Activated gamma-delta T cell treated with anti-CD3 and anti-CD28 coated beads, Interleukin-2, amount 50 U/mL, for 16 hours (primary cell): Measurements from ENCODE around the gene OR1S1.
"Not testable (repeated sequence)": the region's sequence is repeated elsewhere in the genome, so short reads cannot be mapped to it uniquely, and the experiment has no call there.

Experiments used
- DNase-seq: peaks from one replicate; pipeline ENCODE4 v3.0.0-alpha.2; 2020; ENCODE audit warnings: low read depth

OR1S1 gene

DNA sequence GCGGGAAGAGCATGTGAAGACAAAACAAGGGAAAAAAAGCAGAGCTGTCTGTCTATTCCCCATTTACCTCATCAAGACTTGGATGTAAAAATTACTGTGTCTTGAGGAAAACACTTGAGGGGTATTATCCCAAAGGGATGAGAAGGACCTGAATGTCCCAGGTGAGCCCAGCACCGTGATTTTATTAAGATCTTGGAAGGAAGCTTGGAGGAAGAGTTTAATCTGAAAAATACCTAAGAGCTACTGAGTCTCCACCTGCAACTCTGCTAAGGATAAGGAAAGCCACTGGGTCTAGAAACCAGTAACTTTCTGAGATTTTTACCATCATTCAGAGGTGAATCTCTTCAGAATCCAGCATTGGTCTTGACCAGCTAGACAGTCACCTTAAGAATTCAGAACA, at the start of gene OR1S1:
Gene OR1S1, plus strand, starts transcription at position 301 of the 400 bp plus-strand sequence.
- not testable (repeated sequence) for DNase-seq

DNA sequence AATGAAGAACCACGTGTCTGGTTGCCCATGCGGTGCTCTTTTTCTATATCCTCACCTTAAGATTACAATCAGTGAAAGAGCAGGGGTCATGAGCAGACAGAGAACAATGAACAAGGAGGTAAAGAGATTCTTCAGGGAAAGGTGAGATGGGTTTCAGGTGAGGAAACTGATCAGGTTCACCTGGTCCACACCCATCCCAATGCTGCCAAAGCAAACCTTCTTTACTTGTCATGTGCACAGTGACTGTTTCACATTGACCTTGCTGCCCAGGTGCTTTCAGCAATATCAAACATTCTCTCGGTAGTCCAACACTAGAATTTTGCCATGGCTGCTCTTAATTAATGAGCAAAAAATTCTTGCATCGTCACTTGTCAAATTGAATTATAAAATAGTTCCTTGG, 48.1 kb upstream of the OR1S1 start:
- no peak for DNase-seq

DNA sequence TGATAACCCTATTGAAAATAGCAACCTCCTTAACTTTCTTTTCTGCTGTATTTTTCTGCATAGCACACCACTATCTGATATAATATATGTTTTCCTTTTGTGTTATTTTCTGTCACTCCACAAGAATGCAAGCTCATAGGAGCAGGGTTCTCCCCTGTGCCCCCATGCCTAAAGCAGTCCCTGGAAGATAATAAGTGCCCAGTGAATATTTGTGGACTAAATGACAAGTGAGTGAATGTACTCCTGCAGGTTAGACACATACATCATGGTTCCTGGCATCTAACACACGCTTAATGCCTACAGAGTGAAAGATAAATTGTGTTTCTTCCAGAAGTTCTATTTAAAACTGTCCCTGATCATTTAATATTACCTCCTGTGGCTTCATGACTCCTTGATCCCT, 47.5 kb upstream of the OR1S1 start:
- no peak for DNase-seq

DNA sequence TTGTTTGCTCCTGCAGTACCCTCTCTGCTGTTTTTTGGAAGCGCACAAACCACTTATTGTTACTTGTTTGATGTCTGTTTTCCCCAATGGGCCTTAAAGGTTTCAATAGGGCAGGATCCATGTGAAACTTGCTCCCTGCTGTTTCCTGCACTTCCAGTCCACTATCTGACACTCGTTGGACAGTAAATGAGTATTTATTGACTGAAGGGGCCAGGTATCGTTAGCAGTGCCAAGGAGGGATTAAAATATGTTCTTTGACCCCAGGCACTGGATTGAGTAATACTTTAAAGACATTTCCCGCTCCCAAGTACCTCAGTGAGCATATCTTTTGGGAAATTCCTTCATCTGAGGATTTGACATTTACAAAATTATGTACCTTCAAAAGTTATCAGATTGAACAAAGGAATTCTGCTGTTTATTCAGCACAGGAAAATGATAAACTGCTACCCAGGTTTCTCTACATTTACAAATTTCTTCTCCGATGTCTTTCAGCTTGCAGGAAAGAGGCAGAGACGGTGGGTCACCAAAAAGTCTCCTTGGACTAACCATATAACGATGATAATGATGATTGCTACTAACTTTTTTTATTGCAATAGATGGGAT, 46.9 kb upstream of the OR1S1 start:
- no peak for DNase-seq

DNA sequence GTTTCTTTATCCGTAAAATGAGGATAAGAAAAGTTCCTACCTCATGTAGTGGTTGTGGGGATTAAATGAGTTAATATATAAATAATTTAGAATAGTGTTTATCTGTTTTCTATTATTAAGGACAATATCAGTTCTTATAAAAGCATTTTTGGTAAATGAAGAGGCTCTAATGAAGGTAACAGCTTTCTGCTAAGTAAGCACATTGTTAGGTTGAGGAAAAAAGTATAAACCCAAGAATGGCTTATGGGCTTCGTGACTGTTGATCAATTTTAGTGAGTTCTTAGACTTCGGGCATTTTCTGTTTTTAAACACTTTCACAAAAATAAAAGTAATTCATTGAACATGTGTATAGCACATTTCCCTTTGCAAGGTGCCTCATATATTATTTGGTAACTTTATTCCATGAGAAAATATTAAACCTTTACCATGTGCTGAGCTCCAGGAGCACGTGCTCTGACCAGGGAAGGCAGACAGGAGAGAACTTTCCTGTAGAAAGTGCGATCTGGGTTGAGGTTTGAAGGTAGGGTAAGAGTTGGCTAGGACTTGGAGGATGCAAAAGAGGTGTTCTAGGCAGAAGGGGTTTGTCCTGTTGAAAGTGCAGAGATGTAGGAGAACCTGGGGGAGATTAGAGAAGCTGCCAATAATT, 35.0 kb upstream of the OR1S1 start:
- no peak for DNase-seq

DNA sequence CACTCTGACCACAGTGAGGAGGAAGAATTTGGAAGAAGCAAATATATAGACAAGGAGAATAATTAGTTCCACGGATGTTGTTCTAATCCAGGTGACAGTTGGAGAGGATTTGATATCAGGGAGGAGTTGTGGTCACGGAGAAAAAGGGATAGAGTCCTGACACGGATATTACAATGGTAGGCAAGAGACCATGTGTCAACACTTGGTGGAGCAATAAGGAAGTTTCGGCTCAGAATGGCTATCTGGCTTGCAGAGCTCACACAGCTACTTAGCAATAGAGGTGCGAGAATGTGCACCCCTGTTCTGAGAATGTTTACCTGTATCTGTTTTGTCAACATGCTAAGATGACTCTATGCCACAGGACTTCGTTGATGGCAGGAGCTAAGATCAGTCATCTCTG, 34.1 kb upstream of the OR1S1 start:
- no peak for DNase-seq

DNA sequence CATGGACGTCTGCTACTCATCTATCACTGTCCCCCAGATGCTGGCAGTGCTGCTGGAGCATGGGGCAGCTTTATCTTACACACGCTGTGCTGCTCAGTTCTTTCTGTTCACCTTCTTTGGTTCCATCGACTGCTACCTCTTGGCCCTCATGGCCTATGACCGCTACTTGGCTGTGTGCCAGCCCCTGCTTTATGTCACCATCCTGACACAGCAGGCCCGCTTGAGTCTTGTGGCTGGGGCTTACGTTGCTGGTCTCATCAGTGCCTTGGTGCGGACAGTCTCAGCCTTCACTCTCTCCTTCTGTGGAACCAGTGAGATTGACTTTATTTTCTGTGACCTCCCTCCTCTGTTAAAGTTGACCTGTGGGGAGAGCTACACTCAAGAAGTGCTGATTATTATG, 32.9 kb upstream of the OR1S1 start:
- no peak for DNase-seq

DNA sequence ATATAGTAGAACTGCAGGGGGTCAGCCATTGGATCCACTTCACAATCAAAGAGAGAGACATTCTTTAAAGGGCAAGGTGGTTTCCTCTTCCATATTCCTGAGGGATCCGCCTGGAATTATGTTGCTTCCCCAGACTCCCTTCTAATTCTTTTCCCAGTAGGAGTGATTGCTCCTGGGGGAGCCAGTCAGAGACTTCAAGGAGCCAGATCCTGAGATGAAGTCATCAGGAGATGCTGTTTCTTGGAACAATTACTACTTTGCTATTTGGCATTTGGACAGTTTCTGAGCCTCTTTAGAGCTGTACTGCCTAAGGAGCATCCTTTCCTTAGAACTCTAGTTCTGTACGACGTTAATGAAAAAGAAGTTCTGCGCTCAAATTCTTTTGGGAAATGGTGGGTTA, 25.6 kb upstream of the OR1S1 start:
- no peak for DNase-seq

DNA sequence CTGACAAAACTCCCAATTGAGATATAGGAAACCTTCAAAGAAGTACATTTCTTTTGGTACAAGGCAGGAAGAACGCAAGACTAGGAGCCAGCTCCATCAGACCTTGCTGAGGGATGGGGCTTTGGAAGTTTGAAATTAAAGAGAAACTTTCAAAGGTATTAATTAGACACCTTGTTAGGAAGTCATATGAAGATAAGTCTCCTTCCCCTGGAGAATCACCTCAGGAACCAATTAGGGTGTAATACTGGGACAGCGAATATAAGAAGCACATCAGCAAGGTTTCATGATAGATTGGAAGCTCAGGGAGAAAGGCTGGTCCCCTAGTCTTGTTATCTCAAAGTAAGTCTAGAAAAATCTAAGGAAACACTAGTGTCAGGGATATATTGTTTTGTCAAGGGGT, 23.8 kb upstream of the OR1S1 start, which contains the start of gene OR9Q2:
Gene OR9Q2, plus strand, starts transcription at position 301 of the 400 bp plus-strand sequence. CDS start 1,421 bp downstream, outside the sequence.
- no peak for DNase-seq

DNA sequence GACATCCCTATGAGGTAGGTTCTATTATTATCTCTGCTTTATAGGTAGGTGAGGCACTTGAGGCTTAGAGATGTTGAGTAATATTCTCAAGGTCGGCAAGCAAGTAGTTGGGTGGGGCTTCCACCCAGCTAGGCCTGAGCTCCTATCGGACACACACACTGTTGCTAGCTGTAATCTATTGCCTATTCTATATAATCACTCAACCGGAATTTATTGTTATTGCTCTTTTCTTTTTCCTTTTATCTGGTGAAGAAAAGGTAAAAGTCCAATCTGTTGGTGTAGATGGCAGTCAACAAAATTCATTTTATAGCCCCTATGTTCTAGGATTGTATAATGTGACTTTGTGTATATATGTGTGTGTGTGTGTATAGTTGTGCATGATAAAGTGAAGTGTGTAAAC, 20.3 kb upstream of the OR1S1 start:
- no peak for DNase-seq

DNA sequence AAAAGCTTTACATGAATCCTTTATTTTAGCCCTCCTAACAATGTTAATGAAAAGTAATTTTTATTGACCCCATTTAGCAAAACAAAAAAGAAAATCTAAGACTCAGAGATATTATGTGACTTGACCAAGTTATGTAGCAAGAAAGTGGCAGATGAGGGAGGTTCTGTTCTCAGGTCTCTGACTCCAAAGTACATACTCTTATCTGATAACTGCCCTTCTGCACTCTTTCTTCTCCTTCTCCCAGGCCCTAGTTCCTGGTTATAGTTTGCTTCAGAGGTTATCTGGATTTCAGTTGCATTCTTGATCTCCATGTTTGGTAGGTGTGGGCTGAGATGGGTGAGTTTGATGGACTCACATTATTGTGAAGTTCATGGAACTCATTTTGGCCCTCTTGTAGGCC, 19.1 kb upstream of the OR1S1 start:
- DNase-seq: no peak

DNA sequence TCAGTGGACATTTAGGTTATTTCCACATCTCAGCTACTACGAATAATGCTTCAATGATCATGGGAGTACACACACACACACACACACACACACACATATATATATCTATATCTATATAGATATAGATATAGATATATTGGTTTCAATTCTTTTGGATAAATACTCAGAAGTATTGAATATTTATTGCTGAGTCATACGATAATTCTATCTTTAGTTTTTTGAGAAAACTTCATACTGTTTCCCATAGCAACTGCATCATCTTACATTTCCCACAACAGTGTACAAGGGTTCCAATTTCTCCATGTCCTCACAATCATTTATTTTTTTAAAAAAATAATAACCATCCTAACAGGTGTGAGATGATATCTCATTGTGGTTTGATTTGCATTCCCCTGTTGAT, 16.6 kb upstream of the OR1S1 start:
- no peak for DNase-seq

DNA sequence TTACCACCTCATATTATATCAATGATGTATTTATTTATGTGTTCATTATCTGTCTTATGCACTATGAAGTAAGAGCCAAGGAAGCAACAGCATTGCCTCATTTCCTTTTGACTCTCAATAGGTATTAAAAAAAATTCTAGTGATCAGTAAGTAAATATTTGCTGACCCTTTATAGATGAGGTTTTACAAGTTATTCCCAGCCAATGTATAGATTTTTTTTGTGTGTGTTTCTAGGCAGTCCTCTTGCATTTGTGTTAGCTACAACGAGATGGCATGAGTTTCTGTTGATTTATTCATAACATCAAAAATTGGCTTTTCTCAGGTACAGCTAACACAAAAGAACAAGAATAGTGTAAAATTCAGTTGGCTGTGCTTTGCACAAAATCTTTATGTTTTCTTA, 13.2 kb upstream of the OR1S1 start:
- no peak for DNase-seq

DNA sequence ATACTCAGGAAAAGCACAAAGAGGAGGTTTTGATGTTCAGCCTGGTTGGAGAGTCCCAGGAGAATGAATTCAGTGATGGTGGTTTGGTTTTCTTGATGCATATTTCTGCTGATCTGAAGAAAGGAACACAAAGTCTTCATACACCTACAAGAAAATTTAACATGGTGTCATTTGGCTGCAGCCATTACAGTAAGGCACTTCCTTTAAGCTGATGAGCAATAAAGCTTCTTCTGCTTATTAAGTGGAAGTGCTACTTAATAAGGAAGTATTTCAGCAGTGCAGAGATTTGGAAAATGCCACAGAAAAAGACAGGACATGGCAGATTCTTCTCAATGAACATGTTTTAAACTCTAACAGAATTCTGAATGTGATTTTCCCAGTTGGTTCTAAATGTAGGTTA, 8.5 kb upstream of the OR1S1 start, which contains the start of gene OR1S2:
Gene OR1S2, minus strand, starts transcription at position 101 of the 400 bp plus-strand sequence. Its CDS starts 0 bp downstream, at position 101.
- DNase-seq: no peak

DNA sequence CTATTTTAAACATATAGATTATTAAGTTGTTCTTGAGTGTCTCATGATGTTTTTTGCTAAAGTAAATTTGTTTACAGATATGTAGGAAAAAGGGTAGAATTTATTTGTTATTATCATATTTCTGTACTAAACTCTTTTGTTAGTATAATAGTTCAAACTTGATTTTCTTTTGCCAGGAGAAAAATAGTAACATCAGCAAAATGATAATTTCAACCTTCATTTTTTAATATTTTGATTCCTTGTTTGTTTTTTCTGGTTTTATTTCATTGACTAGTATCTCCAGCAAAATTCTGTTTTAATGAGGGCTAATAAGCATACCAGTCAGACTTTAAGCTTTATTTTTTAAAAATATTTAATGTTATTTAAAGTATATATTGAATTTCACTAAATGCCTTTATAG, 4.0 kb downstream of the OR1S1 start:
- DNase-seq: no peak

DNA sequence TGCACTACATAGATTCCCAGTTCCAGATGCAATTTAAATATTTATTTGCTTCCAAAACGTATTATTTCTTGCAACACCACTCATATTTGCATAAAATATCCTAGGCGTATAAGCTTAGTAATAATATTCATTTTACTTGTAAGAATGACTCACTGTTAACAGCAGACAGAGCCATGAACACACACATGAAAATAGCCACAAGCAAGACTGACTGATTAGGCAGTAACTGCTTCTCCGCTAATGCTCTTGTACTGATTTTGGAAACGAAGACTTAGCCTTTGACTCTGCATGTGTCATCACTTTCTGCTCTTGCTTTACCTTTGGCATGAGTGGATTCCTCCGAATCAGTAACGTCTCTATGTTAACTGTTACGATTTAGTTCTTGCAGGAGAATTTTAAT, 10.2 kb downstream of the OR1S1 start:
- no peak for DNase-seq

DNA sequence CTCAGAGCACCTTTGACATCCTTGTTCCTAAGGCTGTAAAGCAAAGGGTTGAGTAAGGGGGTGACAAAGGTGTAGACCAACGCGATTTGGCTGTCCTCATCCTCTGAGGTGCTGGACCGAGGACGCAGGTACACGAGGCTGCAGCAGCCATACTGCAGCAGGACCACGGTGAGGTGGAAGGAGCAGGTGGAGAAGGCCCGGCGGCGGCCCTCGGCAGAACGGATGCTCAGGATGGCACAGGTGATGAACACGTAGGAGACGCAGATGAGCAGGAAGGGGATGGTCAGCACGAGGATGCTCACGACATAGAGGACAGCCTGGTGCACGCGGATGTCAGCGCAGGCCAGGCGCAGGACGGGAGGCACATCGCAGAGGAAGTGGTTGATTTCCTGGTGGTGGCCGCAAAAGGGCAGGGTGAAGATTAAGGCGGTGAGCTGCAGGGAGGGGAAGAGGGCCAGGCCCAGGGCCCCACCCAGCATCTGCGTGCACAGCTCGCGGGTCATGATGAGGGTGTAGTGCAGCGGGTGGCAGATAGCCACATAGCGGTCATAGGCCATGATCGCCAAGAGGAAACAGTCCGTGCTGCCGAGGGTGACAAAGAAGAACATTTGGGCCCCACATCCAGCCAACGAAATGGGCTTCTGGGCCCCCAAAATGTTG, 15.6 kb downstream of the OR1S1 start:
- DNase-seq: no peak

DNA sequence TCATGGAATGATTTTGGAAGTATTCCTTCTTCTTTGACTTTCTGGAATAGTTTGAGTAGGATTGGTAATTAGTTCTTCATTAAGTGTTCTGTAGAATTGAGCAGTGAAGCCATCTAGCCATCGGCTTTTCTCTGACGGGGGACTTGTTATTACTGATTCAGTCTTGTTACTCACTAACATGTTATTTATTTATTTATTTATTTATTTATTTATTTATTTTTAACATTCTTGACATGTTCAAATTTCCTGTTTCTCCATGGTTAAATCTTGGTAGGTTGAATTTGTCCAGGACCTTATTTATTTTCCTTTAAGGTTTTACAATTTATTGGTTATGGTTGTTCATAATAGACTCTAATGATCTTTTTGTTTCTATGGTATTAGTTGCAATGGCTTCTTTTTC, 31.4 kb downstream of the OR1S1 start:
- DNase-seq: no peak

DNA sequence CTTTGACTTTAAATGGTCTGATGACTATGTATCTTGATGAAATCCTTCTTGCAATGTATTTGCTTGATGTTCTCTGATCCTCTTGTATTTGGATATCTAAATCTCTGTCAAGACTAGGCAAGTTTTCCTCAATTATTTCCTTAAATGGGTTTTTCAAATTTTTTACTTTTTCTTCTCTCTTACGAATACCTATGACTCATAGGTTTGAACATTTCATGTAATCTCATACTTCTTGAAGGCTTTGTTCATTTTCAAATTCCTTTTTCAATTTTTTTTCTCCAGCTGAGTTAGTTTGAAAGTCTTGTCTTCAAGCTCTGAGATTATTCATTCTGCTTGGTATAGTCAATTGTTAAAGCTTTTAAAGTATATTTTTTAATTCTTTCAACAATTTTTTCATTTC, 42.4 kb downstream of the OR1S1 start:
- no peak for DNase-seq

DNA sequence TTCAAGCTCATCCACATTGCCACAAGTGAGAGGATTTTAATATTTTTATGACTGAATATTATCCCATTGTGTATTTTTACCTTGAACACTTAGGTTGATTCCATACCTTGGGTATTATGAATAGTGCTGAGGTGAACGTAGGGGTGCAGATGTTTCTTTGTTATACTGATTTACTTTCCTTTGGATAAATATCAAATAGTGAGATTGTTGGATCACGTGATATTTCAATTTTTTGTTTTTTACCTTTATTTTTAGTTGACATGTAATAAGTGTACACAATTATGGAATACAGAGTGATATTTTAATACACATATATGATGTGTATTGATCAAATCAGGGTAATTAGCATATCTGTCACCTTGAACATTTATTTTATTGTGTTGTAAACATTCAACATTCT, 47.5 kb downstream of the OR1S1 start:
- DNase-seq: no peak
